Brain microvascular endothelial cell (primary cell): ENCODE results near the gene ARHGAP24.

Experiments
- DNase-seq: peaks from one replicate; pipeline ENCODE4 v3.0.0-alpha.2; 2020
- H3K27ac ChIP-seq: fragments of 250-450 bp; sonication (Bioruptor Pico); 2 replicates; pipeline ENCODE4 v1.5.1; 2020; ENCODE audit warnings: mild to moderate bottlenecking, moderate library complexity
- H3K27me3 ChIP-seq: fragments of 250-450 bp; sonication (Bioruptor Pico); replicated peaks from 2 replicates; pipeline ENCODE4 v1.5.1; 2020; ENCODE audit warnings: mild to moderate bottlenecking
- H3K36me3 ChIP-seq: fragments of 250-450 bp; sonication (Bioruptor Pico); replicated peaks from 2 replicates; pipeline ENCODE4 v1.5.1; 2020; ENCODE audit warnings: mild to moderate bottlenecking
- H3K4me3 ChIP-seq: 2 replicates; pipeline ENCODE4 v1.5.1; 2011; ENCODE audit warnings: low read depth, mild to moderate bottlenecking, control low read depth, low read length, moderate library complexity
- CTCF ChIP-seq: IDR thresholded peaks from 2 replicates; pipeline ENCODE4 v1.5.1; 2011; ENCODE audit warnings: low read depth, mild to moderate bottlenecking, moderate library complexity, low read length, control low read depth, inconsistent platforms; ENCODE audit errors: missing control alignments
- in situ Hi-C: cut with HindIII; loops from 2 replicates; pipeline ENCODE4 v1.10.0; 2017; ENCODE audit warnings: low sequenced_read_pairs, low pct_ligation_motif_present

ARHGAP24 gene

GRCh38 chr4:85767649-85768048 is 292.7 kb downstream of the ARHGAP24 start:
- Histone ChIP-seq H3K27ac (no peak overlapping the region), H3K27me3 (no peaks in the 10 kb centered on the region), H3K36me3 (no peaks in the 10 kb centered on the region), H3K4me3 (no peak overlapping the region)
- TF ChIP-seq CTCF = no peak
- in situ Hi-C loops = no loop called here
- DNase-seq = no peak

- no peak for TF ChIP-seq CTCF
- H3K27me3 ChIP-seq = no peaks in the 10 kb centered on the region
- DNase-seq = no peak
- in situ Hi-C loops = no loop called here
- H3K36me3 ChIP-seq = no peaks in the 10 kb centered on the region
- no peak overlapping the region for H3K27ac ChIP-seq
- H3K4me3 ChIP-seq = no peak overlapping the region
Measured at GRCh38 chr4:85769009-85769408, 294.1 kb downstream of the ARHGAP24 start.

GRCh38 chr4:85772470-85772869 is 297.5 kb downstream of the ARHGAP24 start:
- H3K36me3 ChIP-seq = no peaks in the 10 kb centered on the region
- H3K4me3 ChIP-seq = no peak overlapping the region
- TF ChIP-seq CTCF = no peak
- in situ Hi-C loops = no loop called here
- DNase-seq = no peak
- H3K27me3 ChIP-seq = no peaks in the 10 kb centered on the region
- no peak overlapping the region for H3K27ac ChIP-seq

GRCh38 chr4:85773372-85773771 is 298.4 kb downstream of the ARHGAP24 start:
- in situ Hi-C loops = no loop called here
- Histone ChIP-seq H3K27ac (no peak overlapping the region), H3K27me3 (no peaks in the 10 kb centered on the region), H3K36me3 (no peaks in the 10 kb centered on the region), H3K4me3 (no peak overlapping the region)
- DNase-seq = no peak
- no peak for TF ChIP-seq CTCF

- TF ChIP-seq CTCF = no peak
- H3K27me3 ChIP-seq = no peaks in the 10 kb centered on the region
- in situ Hi-C loops = no loop called here
- no peak overlapping the region for H3K4me3 ChIP-seq
- no peaks in the 10 kb centered on the region for H3K36me3 ChIP-seq
- no peak overlapping the region for H3K27ac ChIP-seq
- no peak for DNase-seq
Measured at GRCh38 chr4:85774000-85774399, 299.1 kb downstream of the ARHGAP24 start.

- no peaks in the 10 kb centered on the region for H3K36me3 ChIP-seq
- no peak overlapping the region for H3K27ac ChIP-seq
- TF ChIP-seq CTCF = no peak
- H3K27me3 ChIP-seq = no peaks in the 10 kb centered on the region
- no peak overlapping the region for H3K4me3 ChIP-seq
- in situ Hi-C loops = no loop called here
- no peak for DNase-seq
Measured at GRCh38 chr4:85774489-85774888, 299.5 kb downstream of the ARHGAP24 start.
